ENCODE measurements around the gene RPS6KA1.

DNA sequence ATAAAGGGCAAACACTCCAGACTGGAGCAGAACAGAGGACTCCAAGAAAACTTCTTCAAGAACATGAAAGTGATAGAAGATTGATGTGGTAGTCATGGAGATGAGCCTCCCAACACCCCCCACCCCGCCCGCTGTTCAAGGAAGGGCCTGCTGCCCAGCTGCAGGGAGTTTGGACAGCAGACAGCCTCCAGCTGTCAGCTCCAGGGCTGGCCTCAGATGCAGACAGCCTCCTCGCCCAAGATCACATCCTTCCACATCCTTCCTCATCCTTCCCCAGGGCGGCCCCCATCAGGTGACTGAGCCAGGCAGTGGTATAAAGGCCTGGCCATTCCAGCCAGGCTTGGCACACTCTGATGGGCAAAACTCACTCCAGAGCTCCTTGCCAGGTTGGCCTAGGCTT lies 32.7 kb upstream of the RPS6KA1 start:
- TF ChIP-seq, protein P1, sequence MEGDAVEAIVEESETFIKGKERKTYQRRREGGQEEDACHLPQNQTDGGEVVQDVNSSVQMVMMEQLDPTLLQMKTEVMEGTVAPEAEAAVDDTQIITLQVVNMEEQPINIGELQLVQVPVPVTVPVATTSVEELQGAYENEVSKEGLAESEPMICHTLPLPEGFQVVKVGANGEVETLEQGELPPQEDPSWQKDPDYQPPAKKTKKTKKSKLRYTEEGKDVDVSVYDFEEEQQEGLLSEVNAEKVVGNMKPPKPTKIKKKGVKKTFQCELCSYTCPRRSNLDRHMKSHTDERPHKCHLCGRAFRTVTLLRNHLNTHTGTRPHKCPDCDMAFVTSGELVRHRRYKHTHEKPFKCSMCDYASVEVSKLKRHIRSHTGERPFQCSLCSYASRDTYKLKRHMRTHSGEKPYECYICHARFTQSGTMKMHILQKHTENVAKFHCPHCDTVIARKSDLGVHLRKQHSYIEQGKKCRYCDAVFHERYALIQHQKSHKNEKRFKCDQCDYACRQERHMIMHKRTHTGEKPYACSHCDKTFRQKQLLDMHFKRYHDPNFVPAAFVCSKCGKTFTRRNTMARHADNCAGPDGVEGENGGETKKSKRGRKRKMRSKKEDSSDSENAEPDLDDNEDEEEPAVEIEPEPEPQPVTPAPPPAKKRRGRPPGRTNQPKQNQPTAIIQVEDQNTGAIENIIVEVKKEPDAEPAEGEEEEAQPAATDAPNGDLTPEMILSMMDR (IDR thresholded peaks at IDR 0.05): no peak
- no peak for TF ChIP-seq POLR2A (IDR thresholded peaks at IDR 0.05)

Data from Peyer's patch (tissue), 4 donors.